NCI-H1930 (cell line): ENCODE data around the gene MTCL3.

Source experiments
- DNase-seq, 2 experiments: peaks; one replicate each; lab custom pipeline; 2025; lab: John Stamatoyannopoulos, UW

MTCL3 gene

GRCh38 chr6:127468936-127469335, 50.2 kb downstream of the MTCL3 start:
- DNase-seq = no peak

DNA sequence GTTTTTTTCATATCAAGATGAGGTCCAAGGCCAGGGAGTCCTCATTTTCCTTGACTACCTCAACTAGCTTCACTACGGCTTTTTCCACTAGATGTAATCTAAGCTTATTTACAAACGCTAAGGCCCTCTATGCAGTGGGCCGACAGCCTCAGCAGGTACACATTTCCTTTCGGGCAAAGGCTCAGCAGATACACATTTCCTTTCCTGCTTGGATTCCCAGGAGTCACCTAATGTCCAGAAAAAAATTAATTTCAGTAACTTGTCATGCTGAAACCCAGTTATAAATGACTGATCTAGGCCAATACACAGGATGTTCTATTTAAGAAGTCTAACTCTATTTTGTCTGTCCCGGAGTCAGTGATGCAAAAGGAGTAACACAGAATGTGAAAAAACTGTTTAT, 52.7 kb downstream of the MTCL3 start:
- no peak for DNase-seq

DNA sequence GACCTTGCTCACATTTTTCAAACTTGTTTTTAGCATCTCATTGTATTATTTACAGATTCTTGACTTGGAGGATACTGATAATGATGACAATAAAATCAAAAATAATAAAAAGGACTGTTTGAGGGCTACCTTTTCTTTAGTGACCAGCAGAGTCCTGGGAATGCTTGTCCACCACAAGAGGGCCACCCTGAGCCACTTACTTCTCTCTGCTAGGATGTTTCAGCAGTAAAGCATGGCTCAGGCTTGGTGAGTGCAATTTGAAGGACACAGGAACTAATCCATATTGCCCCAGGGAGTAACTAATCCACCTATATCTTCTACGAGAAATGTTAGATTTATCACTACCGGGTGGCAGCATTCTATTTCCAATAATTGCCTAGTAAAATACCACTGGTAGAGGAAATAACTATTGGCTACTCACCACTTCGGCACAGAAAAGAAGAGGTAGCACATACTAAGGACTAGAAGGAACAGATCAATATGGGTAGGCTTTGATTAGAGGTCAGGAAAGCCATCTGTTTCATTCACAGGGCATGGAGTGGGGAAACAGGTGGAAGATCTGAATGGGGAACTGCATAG, 54.2 kb downstream of the MTCL3 start:
- peak in 1 of 2 experiments; percentile 8 for DNase-seq

DNA sequence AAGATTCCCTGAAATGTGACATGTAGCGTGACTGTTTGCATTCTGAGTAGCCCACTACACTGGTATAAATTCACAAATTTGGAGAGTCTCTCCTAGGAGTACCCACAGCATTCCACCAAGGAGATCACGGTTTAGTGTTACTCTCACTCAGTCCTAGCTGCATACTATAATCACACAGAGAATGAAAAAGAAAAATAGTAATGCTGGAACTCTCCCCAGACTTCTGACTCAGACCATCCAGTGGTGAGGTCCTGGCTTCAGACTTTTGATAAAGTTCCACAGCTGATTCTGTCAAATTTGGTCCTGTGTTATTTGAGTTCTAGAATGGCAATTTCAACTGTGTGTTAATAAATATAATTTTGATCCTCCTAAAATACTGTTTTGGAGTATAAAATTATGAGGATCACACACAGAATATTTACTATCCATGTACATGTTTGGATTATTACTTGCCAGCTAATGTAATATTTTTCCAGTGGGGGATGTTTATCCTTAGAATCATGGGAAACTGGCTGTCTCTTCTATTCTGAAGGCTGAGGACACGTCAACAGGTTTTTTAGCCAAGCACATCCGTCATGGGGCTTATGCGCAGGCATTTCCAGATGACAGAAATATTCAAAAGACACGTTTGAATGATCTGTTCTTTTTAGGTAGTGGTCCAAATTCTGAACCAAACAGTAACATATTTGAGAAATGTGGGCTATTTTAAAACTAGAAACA, 54.8 kb downstream of the MTCL3 start:
- DNase-seq = no peak

DNA sequence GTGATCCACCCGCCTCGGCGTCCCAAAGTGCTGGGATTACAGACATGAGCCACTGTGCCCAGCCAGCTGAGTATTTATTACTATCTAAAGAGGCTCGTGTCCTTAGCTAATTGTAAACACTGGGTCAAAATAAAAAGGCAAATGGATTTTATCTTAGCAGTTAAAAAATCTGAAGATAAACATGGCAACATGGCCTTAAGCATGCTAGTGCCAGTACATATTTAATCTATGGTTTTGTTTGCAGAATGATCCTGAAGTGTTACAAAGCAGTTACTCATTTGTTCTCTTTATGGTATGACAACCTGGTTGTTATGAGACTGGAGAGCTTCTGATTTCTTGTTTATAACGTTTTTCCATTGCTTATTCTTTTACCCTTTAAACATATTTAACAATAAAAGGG, 56.1 kb downstream of the MTCL3 start:
- no peak for DNase-seq

DNA sequence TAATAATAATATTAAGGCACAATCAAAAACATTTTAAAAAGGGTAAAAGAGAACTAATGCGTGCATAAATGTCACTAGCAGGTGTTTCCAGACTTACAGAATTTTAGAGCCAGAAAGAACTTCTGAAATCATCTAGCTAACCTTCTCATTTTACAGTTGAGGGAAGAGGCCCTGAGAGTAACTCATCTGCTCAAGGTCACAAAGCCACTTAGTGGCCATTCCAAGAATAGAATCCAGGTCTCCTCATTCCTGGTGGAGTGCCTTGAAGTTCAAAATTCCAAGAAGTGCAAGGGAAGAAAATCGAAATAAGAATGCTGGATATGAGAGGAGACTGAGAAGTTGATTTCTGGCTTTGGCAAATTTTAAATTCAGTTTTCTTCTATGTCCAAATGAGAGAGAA, 56.8 kb downstream of the MTCL3 start:
- DNase-seq = no peak

DNA sequence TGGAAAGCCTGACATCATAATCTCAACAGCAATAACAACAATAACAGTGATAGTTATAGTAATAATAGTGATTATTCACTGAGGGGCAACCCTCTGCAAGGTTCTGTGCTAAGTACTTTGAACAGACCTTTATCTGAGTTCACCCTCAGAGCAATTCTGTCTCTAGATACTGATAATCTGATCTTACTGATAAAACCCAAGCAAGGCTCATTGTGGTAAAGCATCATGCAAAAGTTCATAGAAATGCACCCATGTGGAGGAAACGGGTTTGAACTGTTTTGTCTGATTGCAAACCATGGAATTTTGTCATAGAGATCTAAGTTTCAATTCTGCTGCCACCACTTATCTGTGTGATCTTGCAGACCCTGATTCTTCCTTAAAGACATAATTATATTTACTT, 58.7 kb downstream of the MTCL3 start:
- no peak for DNase-seq

DNA sequence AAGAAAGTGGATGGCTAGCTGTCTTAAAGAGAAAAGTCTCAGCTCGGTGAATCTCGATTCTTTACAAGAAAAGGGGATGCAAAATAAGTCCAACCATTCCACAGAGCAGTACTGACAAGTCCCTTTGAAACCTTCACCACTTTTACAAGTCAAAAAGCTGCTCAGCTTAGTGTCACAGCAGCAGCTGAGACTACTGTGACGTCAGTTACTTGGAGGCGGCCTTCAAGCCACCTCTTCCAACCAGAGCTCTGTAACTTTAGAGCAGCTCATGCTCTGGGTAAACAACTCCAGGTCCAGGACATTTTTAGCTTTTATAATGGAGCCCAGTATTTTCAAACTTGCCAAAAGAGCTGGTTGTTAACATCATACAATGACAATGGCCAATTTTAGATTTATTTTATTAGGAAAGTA, 59.9 kb downstream of the MTCL3 start, which contains the start of gene KIAA0408:
Gene KIAA0408, minus strand, starts transcription at position 159 of the 411 bp plus-strand sequence. CDS start 5,408 bp downstream, outside the sequence.
- DNase-seq = no peak

GRCh38 chr6:127458817-127459216, 60.3 kb downstream of the MTCL3 start:
- no peak for DNase-seq

GRCh38 chr6:127458222-127458621, 60.9 kb downstream of the MTCL3 start:
- no peak for DNase-seq

DNA sequence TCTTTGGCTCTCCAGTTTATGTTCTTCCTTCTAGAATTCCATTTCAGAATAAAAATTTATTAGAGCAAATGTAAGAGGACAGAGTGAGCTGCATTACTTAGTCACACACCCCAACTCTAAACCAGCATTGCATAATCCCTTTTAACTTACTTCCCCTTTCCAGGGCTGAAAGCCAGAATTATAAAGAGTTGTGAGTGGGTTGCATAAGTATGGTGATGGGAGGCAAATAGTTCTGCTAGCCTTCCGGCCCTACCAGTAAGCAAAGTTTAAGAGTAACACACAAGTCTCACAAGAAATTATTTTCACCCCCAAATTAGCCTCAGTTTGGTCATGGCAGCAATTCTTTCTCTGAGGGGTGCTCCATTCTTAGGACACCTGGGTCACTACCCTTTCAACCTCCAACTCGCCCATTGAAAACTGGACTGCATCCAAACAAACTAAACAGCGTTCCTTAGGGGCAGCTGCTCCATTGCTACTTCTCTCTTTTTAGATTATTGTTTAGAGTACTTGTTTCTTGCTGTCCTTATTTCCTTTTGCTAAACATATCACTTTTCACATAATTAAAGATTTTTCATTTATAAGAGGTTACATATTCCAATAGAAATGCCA, 61.6 kb downstream of the MTCL3 start:
- DNase-seq = no peak

- no peak for DNase-seq
Measured at GRCh38 chr6:127456465-127456864, 62.7 kb downstream of the MTCL3 start.

DNA sequence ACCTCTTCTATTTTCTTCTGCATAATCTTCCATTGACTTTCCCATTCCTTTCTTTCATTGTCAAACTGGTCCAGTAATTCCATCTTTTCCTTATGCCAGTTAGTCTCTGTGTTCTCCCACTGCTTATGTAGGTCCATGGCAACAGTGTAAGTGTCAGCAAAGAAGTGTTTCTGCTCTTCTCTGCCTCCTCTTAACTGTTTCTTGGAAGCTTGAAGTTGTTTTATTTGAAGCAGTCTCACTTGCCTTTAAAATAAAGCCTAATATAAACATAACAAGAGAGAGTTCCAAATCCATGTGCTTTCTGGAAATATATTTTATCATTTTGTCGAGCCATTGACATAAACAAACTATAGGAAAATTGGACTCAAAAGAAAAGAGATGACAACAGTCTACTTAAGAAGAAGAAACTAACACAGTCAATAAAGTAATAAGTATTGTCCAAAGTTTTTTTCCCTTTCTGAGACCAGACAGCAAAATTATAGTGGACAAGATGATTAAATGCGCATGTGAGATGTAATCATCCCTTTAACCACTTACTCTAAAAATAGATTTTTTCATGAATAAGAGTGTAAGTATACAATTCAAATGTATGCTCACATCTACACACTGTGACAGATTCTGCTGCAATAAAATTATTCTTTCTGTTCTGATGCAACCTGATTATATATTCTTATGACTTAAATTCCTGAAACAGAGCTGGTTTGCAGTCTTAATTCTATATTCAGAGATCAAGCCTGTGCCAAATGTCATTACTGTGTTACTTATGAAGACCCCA, 65.1 kb downstream of the MTCL3 start:
- no peak for DNase-seq

GRCh38 chr6:127452803-127453202, 66.3 kb downstream of the MTCL3 start:
- no peak for DNase-seq

GRCh38 chr6:127451388-127451787, 67.7 kb downstream of the MTCL3 start:
- DNase-seq = no peak

GRCh38 chr6:127447780-127448179, 71.4 kb downstream of the MTCL3 start:
- no peak for DNase-seq

DNA sequence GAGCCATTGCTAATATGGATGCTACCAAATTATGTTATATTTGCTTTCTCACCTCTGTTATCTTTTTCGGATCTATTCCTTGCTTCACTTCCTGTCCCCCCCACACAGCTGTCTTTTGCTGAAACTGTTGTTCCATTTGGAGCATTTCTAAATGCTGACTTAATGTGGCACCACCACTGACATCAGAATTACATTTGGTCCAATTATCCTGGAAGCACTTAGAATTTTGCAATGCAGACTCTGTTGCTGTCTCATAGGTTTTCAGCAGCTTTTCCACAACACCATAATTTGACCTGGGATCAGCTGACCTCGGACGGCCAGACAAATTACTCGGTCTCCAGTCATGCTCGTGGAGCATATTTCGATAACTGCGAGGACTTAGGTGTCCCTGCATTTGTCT, 72.8 kb downstream of the MTCL3 start:
- DNase-seq = no peak

DNA sequence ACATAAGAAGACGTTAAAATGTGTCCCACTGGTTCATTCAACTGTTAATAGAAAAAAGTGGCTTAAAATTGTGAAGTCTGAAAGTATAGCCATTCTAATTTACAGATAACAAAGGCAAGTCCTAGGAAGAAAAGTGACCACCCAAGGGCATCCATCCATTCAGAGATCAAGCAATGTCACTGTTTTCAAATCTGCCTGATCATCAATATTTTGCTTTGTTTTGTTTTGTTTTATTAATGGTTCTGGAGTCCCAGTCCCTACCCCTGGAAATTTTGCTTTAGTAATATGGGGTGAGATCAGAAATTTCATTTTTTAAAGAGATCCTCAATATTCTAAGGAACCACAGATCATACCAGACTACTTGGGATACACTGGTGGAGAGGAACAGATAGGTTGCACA, 77.3 kb downstream of the MTCL3 start:
- DNase-seq = no peak

GRCh38 chr6:127439718-127440117, 79.4 kb downstream of the MTCL3 start:
- DNase-seq = no peak

DNA sequence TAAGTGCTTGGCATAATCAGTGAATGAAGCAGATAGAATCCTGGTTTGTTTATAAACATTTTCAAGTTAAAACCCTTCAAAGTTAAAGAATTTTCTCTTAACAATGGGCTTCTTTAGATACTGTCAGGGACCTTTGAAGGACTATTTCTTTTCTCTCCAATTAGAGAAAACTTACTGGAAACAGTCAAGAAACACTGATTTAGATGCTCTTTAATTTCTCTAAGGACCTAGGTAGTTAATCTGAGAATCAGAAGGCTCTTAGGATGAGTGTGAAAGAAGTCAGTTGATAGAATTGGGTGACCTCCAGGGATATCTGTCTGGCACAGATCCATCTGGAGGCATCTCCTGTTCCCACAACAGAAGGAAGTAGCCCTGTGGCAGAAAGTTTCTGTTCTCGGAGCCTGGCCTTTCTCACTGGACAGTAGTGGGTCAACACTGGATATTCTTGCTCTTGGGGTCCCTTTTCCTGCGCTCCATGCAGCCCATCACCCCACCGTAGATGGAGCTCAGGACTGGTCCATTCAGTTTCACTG, 82.5 kb downstream of the MTCL3 start:
- no peak for DNase-seq

DNA sequence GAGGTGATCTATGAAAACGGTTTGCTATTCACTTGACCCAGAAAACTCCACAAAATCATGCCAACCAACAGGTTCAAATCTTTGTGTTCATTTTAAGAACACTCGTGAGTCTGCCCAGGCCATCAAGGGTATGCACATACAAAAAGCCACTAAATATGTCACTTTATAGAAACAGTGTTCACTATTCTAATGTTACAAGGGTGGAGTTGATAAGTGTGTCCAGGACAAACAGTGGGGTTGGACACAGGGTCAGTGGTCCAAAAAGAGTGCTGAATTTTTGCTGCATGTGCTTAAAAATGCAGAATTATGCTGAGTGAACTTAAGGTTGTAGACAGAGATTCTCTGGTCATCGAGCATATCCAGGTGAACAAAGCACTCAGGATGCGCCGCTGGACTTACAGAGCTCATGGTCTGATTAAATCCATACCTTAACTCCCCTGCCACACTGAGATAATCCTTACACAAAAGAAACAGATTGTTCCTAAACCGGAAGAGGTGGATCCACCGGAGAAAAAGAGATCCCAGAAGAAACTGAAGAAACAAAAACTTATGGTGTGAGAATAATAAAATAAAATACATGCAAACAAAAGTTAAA, 83.4 kb downstream of the MTCL3 start:
- no peak for DNase-seq

GRCh38 chr6:127434651-127435050, 84.5 kb downstream of the MTCL3 start:
- no peak for DNase-seq
